ENCODE measurements around the gene DNAAF5.

DNA sequence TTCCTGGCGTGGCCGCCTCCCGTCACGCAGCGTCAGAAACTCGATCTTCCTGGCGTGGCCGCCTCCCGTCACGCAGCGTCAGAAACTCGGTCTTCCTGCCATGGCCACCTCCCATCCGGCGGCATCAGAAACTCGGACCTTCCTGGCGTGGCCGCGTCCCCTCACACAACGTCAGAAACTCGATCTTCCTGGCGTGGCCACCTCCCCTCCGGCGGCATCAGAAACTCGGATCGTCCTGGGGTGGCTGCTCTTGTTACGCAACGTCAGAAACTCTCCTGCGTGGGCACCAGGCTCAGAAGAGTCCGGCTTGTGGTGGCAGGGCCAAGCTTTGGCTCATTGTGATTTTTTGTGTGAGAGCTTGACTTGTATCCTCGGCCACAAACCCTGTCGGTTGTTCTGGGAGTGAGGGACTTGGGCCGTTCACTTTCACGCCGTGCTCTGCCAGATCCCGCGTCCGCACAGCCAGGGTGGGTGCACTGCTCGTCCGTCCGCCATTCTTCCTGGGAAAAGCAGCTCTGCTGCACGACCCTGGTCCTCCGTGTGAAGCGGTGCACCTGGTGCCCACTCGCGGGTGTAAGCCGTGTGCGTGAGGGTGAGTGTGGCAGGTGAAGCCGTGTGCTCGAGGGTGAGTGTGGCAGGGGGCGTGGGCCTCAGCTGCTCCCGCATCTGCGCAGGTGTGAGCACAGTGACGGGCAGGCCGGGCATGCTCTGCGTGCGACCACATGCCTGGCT, 56.4 kb downstream of the DNAAF5 start:
- no peak for TF ChIP-seq YY1 (IDR thresholded peaks at IDR 0.05; ENCODE audit: insufficient read depth, insufficient replicate concordance, low read depth, low read length)
- no peak for TF ChIP-seq ATF7 (IDR thresholded peaks at IDR 0.05)
- no peak for TF ChIP-seq ATF7 (CRISPR knock-in tag; IDR thresholded peaks at IDR 0.05)
- no peak for TF ChIP-seq EZH2 (conservative IDR thresholded peaks at IDR 0.05; ENCODE audit: low read depth, low read length)
- TF ChIP-seq GABPA (IDR thresholded peaks at IDR 0.05; ENCODE audit: low read depth, low read length): no peak
- no peak for TF ChIP-seq GABPA (CRISPR knock-in tag; IDR thresholded peaks at IDR 0.05; ENCODE audit: low read depth)
- no peak for TF ChIP-seq DPF2 (CRISPR knock-in tag; IDR thresholded peaks at IDR 0.05; ENCODE audit: borderline replicate concordance, low read depth)
- TF ChIP-seq ZNF660 (CRISPR knock-in tag; IDR thresholded peaks at IDR 0.05; ENCODE audit: borderline replicate concordance, low read depth): no peak
- no peak for TF ChIP-seq BRCA1 (CRISPR knock-in tag; IDR thresholded peaks at IDR 0.05)
- no peak for TF ChIP-seq FOXM1 (CRISPR knock-in tag; IDR thresholded peaks at IDR 0.05)
- TF ChIP-seq, protein P1, sequence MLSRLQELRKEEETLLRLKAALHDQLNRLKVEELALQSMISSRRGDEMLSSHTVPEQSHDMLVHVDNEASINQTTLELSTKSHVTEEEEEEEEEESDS (CRISPR knock-in tag; IDR thresholded peaks at IDR 0.05; ENCODE audit: borderline replicate concordance): no peak
- TF ChIP-seq, protein P2, sequence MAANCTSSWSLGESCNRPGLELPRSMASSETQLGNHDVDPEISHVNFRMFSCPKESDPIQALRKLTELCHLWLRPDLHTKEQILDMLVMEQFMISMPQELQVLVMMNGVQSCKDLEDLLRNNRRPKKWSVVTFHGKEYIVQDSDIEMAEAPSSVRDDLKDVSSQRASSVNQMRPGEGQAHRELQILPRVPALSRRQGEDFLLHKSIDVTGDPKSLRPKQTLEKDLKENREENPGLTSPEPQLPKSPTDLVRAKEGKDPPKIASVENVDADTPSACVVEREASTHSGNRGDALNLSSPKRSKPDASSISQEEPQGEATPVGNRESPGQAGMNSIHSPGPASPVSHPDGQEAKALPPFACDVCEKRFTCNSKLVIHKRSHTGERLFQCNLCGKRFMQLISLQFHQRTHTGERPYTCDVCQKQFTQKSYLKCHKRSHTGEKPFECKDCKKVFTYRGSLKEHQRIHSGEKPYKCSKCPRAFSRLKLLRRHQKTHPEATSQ (CRISPR knock-in tag; IDR thresholded peaks at IDR 0.05; ENCODE audit: borderline replicate concordance): no peak
- TF ChIP-seq, protein P3, sequence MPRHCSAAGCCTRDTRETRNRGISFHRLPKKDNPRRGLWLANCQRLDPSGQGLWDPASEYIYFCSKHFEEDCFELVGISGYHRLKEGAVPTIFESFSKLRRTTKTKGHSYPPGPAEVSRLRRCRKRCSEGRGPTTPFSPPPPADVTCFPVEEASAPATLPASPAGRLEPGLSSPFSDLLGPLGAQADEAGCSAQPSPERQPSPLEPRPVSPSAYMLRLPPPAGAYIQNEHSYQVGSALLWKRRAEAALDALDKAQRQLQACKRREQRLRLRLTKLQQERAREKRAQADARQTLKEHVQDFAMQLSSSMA (CRISPR knock-in tag; IDR thresholded peaks at IDR 0.05): no peak
- TF ChIP-seq, protein P4, sequence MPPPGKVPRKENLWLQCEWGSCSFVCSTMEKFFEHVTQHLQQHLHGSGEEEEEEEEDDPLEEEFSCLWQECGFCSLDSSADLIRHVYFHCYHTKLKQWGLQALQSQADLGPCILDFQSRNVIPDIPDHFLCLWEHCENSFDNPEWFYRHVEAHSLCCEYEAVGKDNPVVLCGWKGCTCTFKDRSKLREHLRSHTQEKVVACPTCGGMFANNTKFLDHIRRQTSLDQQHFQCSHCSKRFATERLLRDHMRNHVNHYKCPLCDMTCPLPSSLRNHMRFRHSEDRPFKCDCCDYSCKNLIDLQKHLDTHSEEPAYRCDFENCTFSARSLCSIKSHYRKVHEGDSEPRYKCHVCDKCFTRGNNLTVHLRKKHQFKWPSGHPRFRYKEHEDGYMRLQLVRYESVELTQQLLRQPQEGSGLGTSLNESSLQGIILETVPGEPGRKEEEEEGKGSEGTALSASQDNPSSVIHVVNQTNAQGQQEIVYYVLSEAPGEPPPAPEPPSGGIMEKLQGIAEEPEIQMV (CRISPR knock-in tag; IDR thresholded peaks at IDR 0.05; ENCODE audit: low read depth): no peak
- TF ChIP-seq ARNT (IDR thresholded peaks at IDR 0.05): no peak
- TF ChIP-seq TAF15 (IDR thresholded peaks at IDR 0.05; ENCODE audit: low read depth, low read length, poor library complexity, severe bottlenecking): no peak

All from HepG2 (cell line).